HG03097 (cell line): Measurements from ENCODE around the gene SEPTIN10.
"Not testable (repeated sequence)": the region's sequence is repeated elsewhere in the genome, so short reads cannot be mapped to it uniquely, and the experiment has no call there.

Experiments
- ATAC-seq: cut with Tn5 transposase; IDR thresholded peaks from one replicate; pipeline ENCODE4 v1.9.1; 2021; ENCODE audit not compliant: unreplicated experiment, low FRiP score

Gene SEPTIN10

DNA sequence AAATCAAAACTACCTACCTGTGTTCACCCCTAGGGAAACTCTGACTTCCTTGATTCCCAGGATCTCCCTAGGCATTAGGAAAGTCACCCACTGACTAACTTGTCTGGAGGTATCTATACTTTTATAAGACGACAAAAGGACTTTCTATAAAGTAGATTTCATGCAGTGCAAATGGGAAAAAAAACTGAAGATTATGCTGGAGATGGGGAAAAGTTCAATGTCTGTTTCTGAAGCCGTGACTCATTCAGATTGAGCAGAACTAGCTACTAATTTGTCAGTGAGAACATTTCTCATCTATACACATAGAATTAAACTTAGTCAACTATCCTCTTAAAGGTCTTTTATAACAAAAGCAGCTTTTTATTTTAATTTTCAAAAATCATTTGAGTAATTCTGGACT lies 6.0 kb downstream of the SEPTIN10 start:
- ATAC-seq = no peak

DNA sequence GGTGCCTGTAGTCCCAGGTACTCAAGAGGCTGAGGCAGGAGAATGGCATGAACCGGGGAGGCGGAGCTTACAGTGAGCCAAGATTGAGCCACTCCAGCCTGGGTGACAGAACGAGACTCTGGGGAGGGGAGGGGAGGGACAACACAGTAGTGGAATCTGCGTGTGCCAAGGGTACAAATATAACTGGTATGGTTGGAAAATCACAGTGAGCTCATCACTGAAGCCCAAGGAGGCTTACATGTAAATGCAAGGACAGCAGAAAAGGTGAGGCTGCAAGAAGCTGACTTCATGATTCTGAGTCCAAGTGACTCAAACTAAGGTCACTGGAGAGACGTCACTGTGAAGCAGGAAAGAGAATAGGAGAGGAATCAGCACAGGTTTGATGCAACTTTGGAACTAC lies 9.2 kb downstream of the SEPTIN10 start:
- no peak for ATAC-seq

DNA sequence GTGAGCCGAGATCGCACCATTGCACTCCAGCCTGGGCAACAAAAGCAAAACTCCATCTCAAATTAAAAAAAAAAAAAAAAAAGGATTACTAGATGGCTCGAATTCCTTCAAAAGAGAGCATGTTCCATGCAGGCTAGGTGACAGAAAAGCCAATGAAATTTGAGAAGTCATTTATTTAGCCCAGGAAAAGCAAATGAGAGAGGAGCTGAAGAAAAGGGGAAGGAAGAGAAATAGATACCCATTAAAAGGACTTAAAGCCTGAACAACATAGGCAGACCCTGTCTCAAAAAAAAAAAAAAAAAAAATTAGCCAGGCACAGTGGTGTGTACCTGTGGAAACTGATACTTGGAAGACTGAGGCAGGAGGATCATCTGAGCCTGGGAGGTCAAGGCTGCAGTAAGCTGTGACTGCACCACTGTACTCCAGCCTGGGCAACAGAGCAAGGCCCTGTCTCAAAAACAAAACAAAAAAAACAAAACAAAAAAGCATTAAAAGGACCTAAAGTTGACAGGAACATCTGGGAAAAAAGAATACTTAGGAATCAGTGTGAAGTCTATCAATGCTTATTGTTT lies 11.1 kb downstream of the SEPTIN10 start:
- ATAC-seq = no peak

DNA sequence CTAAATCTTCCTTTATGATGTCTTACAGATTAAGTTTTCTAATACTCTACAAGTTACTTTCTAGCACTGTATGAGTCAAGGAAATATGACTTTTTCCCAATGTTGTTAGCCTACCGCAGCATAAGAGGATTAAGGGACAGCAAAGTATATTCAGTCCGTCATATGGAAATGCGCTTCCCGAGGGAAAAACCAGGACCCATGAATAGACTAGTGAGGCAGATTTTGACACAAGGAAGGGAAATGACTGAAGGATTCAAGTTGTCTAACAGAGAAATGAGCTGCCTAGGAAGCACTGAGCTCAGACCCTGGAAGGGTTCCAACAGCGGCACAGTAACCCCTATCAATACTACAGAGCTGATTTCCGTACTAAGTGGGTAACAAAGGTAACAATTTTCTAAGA lies 12.0 kb downstream of the SEPTIN10 start:
- ATAC-seq = no peak

DNA sequence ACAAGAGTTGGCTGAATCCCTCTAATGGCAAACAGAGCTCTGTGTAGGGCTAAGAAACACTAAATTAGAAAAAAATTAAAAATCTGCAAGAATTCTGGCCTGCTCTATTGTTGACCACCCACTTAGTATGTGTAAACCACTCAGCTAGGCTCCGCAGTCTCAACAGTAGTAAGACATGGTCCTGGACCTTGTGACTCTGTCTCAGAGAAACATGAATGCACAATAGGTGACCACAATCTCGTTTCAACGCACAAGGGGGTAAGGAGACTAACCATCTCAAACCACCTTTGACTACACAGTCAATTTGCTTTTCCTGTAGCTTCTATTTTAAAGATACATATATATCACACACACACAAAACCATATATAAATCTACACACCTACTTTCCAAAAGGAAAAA lies 16.5 kb downstream of the SEPTIN10 start:
- no peak for ATAC-seq

DNA sequence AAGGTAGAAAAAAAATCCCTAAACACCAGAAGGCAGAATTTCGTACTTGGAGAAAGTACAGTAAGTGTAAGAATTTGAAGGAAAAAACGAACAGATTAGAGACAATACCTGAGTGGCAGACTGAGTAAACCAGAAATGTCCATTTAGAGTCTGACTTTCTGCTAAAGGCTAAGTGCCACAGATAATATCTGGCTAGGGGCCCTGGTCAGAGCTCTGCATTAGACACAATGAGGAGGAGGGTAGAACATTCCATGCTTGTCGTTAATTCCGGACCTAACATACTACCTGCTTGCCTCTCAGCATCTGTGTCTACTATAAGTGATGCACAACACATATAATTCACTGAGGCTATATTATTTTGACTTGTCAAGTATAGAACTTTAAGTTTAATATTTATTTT lies 18.1 kb downstream of the SEPTIN10 start:
- no peak for ATAC-seq

DNA sequence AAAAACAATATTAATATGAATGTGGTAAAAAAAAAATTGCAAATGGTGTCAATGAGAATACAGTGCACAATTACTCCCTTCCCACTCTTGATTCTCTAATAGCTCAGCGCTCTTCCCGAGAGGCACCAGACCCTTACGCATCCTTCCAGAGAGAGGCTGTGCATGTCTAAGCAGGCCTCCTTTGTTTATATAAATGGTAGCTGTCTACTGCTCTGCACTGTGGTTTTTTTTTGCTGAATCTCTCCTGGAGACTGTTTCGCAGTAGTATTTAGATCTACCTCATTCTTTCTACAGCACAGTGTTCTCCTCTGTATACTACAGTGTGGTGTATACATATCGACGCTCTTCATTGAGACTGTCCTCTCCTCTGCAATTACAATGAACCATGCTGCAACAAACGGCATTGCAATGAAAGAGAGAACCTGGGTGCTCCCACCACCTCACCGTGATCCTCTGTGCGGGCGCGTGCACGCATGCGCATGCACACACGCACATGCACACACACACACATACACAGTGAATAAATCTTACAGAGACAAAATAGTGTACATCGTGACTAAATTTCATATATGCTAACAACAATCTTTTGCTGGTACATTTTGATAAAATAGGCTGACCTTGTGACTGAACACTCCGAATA lies 19.4 kb downstream of the SEPTIN10 start:
- ATAC-seq = no peak

DNA sequence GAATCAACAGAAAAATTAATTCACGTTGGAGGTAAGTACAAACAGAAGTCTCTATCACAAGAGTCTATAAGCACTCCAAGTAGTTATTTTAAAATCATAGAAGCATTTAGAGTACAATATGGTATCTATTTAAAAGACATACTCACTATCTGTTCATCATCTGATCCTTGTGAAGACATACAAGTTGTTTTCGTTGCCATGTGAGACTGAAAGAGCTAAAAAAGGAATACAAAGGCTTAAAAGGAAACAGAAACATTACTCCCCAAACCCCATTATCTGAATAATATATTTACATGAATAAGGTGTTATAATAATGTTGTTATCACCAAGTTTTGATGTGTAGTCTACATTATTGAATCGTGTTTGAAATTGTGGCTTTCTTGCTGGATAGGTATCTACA lies 20.9 kb downstream of the SEPTIN10 start:
- no peak for ATAC-seq

DNA sequence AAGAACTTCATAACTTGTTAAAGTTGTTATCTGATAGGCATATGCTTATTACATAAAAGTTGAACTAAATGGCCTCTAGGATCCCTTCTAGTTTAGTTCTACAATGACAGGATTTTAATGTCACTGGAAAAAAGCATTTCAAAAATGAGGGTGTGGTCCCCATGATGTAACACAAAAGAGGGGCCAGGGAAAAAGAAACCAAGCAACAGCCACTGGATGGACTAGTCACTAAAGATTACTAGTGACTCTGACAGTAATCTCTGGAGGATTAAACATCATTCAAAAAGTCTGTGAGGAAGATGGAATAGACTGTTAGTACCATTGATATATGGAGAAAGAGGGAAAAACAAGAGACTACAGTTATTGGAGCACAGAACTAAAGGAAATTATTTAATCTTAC lies 22.6 kb downstream of the SEPTIN10 start:
- no peak for ATAC-seq

DNA sequence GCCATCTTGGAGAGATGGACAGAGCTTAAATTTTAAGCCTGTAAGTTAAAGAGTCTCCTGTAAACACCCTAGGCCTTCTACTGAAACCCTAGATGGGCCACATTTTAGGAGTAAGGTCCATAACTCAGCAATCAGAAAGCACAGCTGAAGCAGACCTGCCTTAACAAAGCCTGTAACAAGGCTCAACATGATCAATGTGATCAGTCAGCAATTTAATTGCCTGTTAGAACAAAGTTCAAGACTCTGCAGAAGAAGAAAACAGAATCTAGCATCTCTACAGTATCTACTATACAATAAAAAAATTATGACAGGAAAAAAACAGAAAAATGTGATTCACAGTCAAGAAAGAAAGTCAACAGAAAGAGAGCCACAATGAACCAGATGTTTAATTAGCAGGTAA lies 27.1 kb downstream of the SEPTIN10 start:
- ATAC-seq = no peak

DNA sequence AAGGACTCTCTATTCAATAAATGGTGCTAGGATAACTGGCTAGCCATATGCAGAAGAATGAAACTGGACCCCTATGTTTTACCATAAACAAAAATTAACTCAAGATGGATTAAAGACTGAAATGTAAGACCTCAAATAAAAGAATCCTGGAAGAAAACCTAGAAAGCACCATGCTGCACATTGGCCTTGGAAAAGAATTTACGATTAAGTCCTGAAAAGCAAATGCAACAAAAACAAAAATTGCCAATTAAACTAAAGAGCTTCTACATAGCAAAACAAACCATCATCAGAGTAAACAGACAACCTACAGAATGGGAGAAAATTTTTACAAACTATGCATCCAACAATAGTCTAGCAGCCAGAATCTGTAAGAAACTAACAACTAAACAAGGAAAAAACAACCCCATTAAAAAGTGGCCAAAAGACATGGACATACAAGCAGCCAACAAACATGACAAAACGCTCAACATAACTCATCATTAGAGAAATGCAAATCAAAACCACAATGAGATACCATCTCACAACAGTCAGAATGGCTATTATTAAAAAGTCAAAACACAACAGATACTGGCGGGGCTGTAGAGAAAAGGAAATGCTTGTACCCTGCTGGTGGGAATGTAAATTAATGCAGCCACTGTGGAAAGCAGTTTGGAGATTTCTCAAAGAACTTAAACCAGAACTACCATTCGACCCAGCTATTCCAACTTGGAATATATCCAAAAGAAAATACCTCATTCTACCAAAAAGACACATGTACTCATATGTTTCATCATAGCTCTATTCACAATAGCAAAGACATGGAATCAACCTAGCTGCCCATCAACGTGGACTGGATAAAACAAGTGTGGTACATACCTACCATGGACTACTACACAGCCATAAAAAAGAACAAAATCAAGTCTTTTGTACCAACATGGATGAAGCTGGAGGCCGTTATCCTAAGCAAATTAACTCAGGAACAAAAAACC lies 30.6 kb downstream of the SEPTIN10 start:
- ATAC-seq = no peak

DNA sequence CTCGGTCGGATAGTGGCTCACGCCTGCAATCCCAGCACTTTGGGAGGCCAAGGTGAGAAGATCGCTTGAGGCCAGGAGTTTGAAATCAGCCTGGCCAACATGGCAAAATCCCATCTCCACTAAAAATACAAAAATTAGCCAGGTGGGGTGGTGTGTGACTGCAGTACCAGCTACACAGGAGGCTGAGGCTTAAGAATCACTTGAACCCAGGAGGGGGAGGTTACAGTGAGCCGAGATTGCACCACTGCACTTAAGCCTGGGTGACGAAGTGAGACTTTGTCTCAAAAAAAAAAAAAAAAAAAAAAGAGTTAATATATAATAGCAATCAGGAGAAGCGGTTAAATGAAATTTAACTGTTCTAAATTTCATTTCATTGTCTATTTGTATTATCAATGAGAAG lies 36.1 kb downstream of the SEPTIN10 start:
- ATAC-seq = not testable (repeated sequence)

DNA sequence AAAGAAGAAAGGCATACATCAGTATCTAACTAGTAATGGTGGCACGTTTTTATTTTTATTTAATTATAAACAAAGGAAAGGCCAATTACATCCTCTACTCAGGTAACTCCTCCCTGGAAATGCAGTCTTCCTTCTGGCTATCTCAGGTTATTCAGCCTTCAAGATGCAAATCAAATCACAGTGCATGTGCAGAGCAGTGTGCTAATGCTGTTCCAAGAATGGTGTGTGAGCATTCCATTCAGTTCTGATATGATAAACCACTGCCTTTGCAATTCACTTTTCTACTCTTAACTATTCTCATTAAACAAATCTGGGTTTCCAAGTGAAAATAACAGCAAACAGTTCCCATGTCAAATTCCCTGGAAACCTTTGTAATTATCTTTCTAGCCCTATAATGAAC lies 38.4 kb downstream of the SEPTIN10 start:
- ATAC-seq = no peak

DNA sequence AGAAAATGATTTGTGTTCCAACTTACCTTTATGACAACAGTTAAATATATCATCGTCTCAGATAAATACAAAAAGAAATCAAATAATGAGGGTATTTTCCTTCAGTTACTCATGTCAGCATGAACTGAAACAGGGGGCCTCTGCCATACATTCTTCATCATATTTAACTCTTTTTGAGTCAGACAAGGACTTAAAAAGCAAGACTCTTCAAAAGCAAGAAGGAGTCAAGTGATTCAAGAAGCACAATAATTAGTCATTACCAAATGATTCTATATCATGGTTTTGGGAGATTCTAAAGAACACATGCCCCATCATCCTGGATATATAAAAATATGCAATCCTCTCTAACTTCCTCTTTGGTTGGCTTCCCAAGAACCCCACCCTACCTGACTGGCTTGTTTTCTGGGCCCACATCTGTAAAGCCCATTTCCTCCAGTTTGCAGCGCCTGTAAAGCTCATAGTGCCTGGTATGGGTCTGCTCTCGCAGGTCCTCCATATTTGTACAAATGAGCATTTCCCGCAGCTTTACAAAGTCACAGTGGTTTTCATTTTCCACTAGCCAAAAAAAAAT lies 49.7 kb downstream of the SEPTIN10 start:
- no peak for ATAC-seq

DNA sequence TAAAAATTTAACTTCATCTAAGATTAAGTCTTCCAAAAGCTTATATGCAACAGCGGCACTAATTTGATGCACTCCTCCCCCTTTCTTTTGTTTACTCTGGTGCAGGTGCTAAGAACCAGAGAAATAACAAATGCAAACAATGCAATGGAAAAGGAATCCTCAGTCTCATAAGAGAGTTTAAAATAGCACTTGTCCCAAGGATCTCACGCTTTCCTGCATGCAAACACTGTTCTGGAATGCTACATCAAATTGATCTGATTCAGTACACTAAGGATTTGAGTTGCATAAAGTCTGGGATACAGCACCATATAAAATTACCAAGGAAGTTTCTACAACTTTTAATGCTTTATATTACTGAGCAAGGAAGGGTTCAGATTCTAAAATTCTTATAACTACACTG lies 50.5 kb downstream of the SEPTIN10 start:
- no peak for ATAC-seq

DNA sequence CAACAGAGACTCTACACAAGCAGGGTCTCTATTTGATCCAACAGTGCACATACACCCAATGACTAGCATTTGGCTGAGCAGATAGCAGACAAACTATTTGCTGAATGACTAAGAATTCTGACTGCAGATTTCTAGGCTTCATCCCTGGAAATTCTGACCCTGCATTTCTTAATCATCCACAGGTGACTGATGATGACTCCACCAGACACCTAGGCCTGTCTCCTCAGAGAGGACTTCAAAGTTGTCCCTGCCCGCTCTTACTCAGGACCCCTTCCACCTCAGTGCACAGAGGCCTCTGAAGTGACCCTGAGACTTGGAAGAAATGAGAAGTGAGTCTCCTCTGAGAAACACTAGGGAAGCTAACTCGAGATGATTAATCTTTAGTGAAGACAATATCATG lies 51.3 kb downstream of the SEPTIN10 start:
- no peak for ATAC-seq

DNA sequence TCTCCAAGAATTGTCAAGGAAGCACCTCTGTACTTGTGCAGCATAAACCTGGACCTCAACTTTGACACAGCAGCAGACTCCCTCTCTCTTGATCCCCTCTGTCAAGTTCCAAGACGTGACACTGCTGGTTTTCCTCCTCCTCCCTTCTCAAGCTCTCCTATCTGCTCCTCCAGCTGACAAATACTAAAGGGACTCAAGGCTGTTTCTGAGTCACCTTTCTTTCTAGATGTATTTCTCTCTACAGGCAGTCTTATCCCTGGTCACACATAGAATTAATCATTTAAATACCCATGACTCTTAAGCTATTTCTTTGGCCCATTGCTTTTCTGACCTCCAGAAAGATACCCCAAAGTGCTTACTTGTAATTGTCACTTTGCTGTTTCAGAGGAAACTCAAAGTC lies 53.5 kb downstream of the SEPTIN10 start:
- ATAC-seq = no peak

DNA sequence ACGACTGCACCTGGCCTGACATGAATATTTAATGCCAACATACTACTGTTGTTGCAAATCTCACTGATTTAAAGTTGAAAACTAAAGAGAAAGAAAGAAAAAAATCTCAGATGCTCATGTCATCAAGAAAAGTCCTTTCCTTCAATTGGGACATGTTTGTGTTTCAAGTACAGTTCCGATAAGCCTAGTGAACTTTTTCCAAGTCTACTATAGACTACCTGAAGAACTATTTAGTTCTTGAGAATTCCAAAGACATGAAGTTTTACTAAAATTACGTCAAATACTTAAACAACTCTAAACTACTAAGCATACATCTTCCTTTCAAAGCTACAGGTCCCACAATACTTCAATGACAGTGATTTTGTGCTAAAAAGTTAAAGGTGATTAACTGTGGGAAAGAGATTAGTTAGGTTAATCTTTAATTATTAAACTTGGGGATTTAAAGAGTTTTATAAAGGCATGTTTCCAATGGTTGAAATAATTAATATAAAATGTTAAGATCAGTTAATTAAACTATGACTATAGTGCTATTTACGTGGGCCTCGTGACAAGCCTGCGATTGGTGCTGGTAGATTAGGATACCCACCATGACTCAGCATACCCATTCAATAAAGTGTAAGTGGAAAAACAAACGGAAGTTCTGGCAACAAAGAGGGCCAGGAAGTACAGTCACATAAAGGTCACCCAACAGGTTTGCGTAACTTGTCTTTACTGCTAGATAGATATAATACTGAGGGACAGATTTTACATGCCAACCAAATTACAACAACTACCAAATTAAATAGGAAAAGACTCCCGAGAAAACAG lies 55.5 kb downstream of the SEPTIN10 start:
- ATAC-seq = no peak

DNA sequence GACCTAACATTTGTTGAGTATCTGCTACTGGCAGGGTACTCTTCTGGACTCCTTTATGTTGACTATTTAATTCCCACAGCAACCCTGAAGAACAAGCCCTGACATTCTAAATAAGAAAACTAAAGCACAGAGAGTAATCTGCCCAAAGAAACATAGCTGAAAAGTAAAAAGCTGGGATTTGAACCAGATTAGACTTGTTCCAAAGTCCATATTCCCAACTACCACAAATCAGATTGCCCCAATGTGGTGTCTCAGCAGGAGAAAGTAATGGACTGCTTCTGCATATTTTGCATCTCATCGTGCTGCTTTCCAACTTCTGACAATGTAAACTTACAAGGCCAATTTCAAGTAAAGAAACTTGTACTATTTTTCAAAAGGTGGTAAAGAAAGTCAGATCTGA lies 56.5 kb downstream of the SEPTIN10 start:
- no peak for ATAC-seq

DNA sequence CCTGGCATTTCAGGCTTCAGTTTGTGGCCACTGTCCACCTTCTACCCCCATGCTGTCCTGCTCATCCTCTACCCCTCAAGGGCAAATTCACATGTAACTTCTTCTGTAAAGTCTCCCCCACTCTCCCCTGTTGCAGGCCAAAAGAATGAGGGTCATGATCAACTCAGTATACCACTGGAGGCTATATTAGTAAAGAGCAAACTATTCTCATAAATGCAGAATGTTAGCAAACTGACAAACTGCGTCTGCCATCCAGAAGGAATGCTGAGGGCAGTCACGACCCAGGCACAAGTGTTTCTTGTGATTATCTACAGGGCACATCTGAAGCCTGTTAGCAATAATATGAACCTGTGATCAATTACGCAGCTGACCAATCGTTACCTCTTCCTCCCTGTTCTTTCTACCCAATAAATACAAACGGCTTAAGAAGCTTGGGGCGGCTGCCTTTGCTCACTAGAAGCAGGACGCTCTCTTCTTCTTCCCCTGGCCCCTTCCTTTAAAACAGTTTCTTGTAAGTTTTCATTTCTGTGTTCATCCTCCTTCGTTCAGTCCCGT lies 58.3 kb downstream of the SEPTIN10 start:
- no peak for ATAC-seq
